WTC11 (cell line): ENCODE measurements around the gene SMPX. TPM values are rescaled to one million over a fixed set of nuclear protein-coding genes. Genes with fewer than 3 reads are reported as not detected.
A peak's percentile ranks its signal among the peaks of the same experiment; 100 is the strongest.

Experiments
- ATAC-seq: fragments of 200-7000 bp; cut with Tn5 transposase; 2 replicates; pipeline ENCODE4 v1.10.0; 2021; ENCODE audit warnings: mild to moderate bottlenecking, moderate library complexity
- CTCF ChIA-PET: fragments of 300-600 bp; sonication (Branson Sonifier 250); formaldehyde crosslinking; loops from one replicate; lab custom pipeline; 2021; ENCODE audit warnings: antibody characterized with exemption; lab: Charles Lee
- POLR2A ChIA-PET: fragments of 350-600 bp; sonication (Branson Sonifier 250); formaldehyde crosslinking; loops from one replicate; lab custom pipeline; 2021; ENCODE audit warnings: antibody characterized with exemption; lab: Charles Lee
- DNase-seq: peaks from one replicate; pipeline ENCODE4 v3.0.0; 2021; ENCODE audit warnings: low spot score
- H3K27ac Mint-ChIP-seq: 2 replicates; pipeline ENCODE4 v1.8.0; 2021; ENCODE audit warnings: mixed read lengths
- H3K27me3 Mint-ChIP-seq: 2 replicates; pipeline ENCODE4 v1.8.0; 2021; ENCODE audit warnings: low read depth, mild to moderate bottlenecking, moderate library complexity, mixed read lengths
- H3K36me3 Mint-ChIP-seq: 2 replicates; pipeline ENCODE4 v1.8.0; 2021; ENCODE audit warnings: mixed read lengths
- H3K4me1 Mint-ChIP-seq: 2 replicates; pipeline ENCODE4 v1.8.0; 2022; ENCODE audit warnings: mixed read lengths
- H3K4me3 Mint-ChIP-seq: 2 replicates; pipeline ENCODE4 v1.8.0; 2021; ENCODE audit warnings: mild to moderate bottlenecking, moderate library complexity, mixed read lengths
- H3K9me3 Mint-ChIP-seq: 2 replicates; pipeline ENCODE4 v1.8.0; 2021; ENCODE audit warnings: mixed read lengths
- CREM ChIP-seq: sonication (generic); formaldehyde crosslinking; IDR thresholded peaks from 2 replicates; pipeline ENCODE4 v1.8.1; 2022; ENCODE audit warnings: mild to moderate bottlenecking, missing genetic modification reagents, moderate library complexity
- EMX1 ChIP-seq: fragments of 250-450 bp; sonication (Bioruptor Pico); IDR thresholded peaks from 2 replicates; pipeline ENCODE4 v1.8.0; 2021; ENCODE audit warnings: mild to moderate bottlenecking
- FOXJ3 ChIP-seq: sonication (generic); formaldehyde crosslinking; IDR thresholded peaks from 2 replicates; pipeline ENCODE4 v1.9.0; 2021; ENCODE audit warnings: missing genetic modification reagents, mild to moderate bottlenecking, borderline replicate concordance
- NR2C2 ChIP-seq: sonication (generic); formaldehyde crosslinking; IDR thresholded peaks from 2 replicates; pipeline ENCODE4 v1.8.0; 2022; ENCODE audit warnings: mild to moderate bottlenecking, missing genetic modification reagents
- SP1 ChIP-seq: sonication (generic); formaldehyde crosslinking; conservative IDR thresholded peaks from 2 replicates; pipeline ENCODE4 v1.8.1; 2022; ENCODE audit warnings: missing genetic modification reagents
- ZNF317 ChIP-seq: sonication (generic); formaldehyde crosslinking; IDR thresholded peaks from 2 replicates; pipeline ENCODE4 v1.8.1; 2023; ENCODE audit warnings: low read depth, mild to moderate bottlenecking, moderate library complexity, missing genetic modification reagents, borderline replicate concordance
- total RNA-seq: library from RNA; stranded (reverse); gene quantifications from 3 replicates; pipeline ENCODE4 v1.2.3, GENCODE V29; 2021
- TF ChIP-seq, protein P1 (sequence below): fragments of 250-450 bp; sonication (Bioruptor Pico); conservative IDR thresholded peaks from 2 replicates; pipeline ENCODE4 v1.9.0; 2021; ENCODE audit warnings: mild to moderate bottlenecking
- TF ChIP-seq, protein P2 (sequence below): sonication (generic); formaldehyde crosslinking; IDR thresholded peaks from 2 replicates; pipeline ENCODE4 v1.8.1; 2023; ENCODE audit warnings: mild to moderate bottlenecking, moderate library complexity, missing genetic modification reagents
- TF ChIP-seq, protein P3 (sequence below): sonication (generic); formaldehyde crosslinking; IDR thresholded peaks from 2 replicates; pipeline ENCODE4 v1.8.0; 2023; ENCODE audit warnings: mild to moderate bottlenecking, missing genetic modification reagents
- TF ChIP-seq, protein P4 (sequence below): fragments of 250-450 bp; sonication (Bioruptor Pico); IDR thresholded peaks from 2 replicates; pipeline ENCODE4 v1.9.0; 2021; ENCODE audit warnings: mild to moderate bottlenecking
- TF ChIP-seq, protein P5 (sequence below): sonication (generic); formaldehyde crosslinking; IDR thresholded peaks from 2 replicates; pipeline ENCODE4 v1.8.0; 2022; ENCODE audit warnings: mild to moderate bottlenecking, missing genetic modification reagents
- TF ChIP-seq, protein P6 (sequence below): sonication (generic); formaldehyde crosslinking; IDR thresholded peaks from 2 replicates; pipeline ENCODE4 v1.8.0; 2022; ENCODE audit warnings: mild to moderate bottlenecking, missing genetic modification reagents
- TF ChIP-seq, protein P7 (sequence below): sonication (generic); formaldehyde crosslinking; IDR thresholded peaks from 2 replicates; pipeline ENCODE4 v1.8.0; 2022; ENCODE audit warnings: mild to moderate bottlenecking, missing genetic modification reagents
- TF ChIP-seq, protein P8 (sequence below): sonication (generic); formaldehyde crosslinking; IDR thresholded peaks from 2 replicates; pipeline ENCODE4 v1.8.0; 2023; ENCODE audit warnings: missing genetic modification reagents
- TF ChIP-seq, protein P9 (sequence below): fragments of 250-450 bp; sonication (Bioruptor Pico); IDR thresholded peaks from 2 replicates; pipeline ENCODE4 v1.9.0; 2021; ENCODE audit warnings: moderate library complexity, mild to moderate bottlenecking, inconsistent platforms, borderline replicate concordance

The SMPX gene
- total RNA-seq, 1 experiment from 2014 or later, result not detected

DNA sequence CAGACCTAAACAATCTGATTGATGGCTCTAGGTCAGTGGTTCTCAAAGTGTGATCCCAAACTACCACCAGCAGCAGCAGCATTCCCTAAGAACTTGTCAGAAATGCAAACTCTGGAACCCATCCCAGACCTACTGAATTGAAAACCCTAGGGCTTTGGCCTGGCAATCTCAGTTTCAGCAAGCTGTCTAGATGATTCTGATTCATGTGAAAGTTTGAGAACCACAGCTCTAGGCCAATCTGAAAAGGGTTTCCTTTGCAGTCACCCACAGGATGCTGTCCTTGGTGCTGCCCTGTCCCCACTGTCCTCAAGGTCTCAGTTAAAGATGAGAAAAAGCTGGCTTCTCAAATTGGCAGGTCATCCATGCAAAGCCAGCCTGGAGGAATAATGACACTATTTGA is 34.8 kb downstream of the SMPX start:
- POLR2A ChIA-PET, result no interaction called here
- no peak for TF ChIP-seq NR2C2 (CRISPR knock-in tag)
- no peak for TF ChIP-seq ZNF317 (CRISPR knock-in tag)
- TF ChIP-seq, protein P1, sequence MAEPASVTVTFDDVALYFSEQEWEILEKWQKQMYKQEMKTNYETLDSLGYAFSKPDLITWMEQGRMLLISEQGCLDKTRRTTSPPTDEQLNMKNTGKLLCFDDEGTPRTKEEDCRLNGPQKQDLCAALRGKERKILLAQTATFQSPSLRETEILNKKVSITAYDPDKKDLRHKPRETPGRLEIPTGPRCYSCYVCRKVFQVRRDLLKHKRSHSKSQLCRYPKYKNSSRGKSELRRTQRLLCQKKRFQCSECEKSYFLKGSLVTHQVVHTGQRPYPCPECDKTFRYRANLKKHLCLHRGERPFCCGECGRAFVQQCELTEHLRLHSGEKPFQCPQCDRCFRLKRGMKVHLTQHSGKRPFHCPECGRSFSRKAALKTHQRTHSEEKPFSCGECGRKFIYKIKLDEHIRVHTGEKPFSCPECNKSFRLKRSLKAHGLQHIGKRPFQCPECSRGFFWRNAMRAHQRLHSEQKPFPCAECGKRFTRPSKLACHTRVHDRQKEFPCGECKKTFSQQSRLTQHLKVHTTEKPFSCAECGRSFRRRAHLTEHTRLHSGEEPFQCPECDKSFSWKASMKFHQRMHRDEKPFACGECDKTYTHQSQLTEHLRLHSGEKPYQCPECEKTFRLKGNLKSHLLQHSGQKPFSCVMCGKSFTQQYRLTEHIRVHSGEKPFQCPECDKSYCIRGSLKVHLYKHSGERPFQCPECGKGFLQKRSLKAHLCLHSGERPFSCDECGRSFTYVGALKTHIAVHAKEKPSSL (CRISPR knock-in tag), result no peak
- TF ChIP-seq, protein P2, sequence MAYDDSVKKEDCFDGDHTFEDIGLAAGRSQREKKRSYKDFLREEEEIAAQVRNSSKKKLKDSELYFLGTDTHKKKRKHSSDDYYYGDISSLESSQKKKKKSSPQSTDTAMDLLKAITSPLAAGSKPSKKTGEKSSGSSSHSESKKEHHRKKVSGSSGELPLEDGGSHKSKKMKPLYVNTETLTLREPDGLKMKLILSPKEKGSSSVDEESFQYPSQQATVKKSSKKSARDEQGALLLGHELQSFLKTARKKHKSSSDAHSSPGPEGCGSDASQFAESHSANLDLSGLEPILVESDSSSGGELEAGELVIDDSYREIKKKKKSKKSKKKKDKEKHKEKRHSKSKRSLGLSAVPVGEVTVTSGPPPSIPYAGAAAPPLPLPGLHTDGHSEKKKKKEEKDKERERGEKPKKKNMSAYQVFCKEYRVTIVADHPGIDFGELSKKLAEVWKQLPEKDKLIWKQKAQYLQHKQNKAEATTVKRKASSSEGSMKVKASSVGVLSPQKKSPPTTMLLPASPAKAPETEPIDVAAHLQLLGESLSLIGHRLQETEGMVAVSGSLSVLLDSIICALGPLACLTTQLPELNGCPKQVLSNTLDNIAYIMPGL (CRISPR knock-in tag), result no peak
- TF ChIP-seq, protein P3, sequence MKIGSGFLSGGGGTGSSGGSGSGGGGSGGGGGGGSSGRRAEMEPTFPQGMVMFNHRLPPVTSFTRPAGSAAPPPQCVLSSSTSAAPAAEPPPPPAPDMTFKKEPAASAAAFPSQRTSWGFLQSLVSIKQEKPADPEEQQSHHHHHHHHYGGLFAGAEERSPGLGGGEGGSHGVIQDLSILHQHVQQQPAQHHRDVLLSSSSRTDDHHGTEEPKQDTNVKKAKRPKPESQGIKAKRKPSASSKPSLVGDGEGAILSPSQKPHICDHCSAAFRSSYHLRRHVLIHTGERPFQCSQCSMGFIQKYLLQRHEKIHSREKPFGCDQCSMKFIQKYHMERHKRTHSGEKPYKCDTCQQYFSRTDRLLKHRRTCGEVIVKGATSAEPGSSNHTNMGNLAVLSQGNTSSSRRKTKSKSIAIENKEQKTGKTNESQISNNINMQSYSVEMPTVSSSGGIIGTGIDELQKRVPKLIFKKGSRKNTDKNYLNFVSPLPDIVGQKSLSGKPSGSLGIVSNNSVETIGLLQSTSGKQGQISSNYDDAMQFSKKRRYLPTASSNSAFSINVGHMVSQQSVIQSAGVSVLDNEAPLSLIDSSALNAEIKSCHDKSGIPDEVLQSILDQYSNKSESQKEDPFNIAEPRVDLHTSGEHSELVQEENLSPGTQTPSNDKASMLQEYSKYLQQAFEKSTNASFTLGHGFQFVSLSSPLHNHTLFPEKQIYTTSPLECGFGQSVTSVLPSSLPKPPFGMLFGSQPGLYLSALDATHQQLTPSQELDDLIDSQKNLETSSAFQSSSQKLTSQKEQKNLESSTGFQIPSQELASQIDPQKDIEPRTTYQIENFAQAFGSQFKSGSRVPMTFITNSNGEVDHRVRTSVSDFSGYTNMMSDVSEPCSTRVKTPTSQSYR, result no peak
- TF ChIP-seq, protein P4, sequence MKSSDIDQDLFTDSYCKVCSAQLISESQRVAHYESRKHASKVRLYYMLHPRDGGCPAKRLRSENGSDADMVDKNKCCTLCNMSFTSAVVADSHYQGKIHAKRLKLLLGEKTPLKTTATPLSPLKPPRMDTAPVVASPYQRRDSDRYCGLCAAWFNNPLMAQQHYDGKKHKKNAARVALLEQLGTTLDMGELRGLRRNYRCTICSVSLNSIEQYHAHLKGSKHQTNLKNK (CRISPR knock-in tag), result no peak
- TF ChIP-seq, protein P5, sequence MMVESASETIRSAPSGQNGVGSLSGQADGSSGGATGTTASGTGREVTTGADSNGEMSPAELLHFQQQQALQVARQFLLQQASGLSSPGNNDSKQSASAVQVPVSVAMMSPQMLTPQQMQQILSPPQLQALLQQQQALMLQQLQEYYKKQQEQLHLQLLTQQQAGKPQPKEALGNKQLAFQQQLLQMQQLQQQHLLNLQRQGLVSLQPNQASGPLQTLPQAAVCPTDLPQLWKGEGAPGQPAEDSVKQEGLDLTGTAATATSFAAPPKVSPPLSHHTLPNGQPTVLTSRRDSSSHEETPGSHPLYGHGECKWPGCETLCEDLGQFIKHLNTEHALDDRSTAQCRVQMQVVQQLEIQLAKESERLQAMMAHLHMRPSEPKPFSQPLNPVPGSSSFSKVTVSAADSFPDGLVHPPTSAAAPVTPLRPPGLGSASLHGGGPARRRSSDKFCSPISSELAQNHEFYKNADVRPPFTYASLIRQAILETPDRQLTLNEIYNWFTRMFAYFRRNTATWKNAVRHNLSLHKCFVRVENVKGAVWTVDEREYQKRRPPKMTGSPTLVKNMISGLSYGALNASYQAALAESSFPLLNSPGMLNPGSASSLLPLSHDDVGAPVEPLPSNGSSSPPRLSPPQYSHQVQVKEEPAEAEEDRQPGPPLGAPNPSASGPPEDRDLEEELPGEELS (CRISPR knock-in tag), result no peak
- TF ChIP-seq, protein P6, sequence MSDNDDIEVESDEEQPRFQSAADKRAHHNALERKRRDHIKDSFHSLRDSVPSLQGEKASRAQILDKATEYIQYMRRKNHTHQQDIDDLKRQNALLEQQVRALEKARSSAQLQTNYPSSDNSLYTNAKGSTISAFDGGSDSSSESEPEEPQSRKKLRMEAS (CRISPR knock-in tag), result no peak
- TF ChIP-seq, protein P7, sequence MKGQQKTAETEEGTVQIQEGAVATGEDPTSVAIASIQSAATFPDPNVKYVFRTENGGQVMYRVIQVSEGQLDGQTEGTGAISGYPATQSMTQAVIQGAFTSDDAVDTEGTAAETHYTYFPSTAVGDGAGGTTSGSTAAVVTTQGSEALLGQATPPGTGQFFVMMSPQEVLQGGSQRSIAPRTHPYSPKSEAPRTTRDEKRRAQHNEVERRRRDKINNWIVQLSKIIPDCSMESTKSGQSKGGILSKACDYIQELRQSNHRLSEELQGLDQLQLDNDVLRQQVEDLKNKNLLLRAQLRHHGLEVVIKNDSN (CRISPR knock-in tag), result no peak
- TF ChIP-seq FOXJ3 (CRISPR knock-in tag), result no peak
- no peak for TF ChIP-seq EMX1 (CRISPR knock-in tag)
- TF ChIP-seq, protein P8, sequence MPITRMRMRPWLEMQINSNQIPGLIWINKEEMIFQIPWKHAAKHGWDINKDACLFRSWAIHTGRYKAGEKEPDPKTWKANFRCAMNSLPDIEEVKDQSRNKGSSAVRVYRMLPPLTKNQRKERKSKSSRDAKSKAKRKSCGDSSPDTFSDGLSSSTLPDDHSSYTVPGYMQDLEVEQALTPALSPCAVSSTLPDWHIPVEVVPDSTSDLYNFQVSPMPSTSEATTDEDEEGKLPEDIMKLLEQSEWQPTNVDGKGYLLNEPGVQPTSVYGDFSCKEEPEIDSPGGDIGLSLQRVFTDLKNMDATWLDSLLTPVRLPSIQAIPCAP (CRISPR knock-in tag), result no peak
- TF ChIP-seq CREM, result no peak
- TF ChIP-seq, protein P9, sequence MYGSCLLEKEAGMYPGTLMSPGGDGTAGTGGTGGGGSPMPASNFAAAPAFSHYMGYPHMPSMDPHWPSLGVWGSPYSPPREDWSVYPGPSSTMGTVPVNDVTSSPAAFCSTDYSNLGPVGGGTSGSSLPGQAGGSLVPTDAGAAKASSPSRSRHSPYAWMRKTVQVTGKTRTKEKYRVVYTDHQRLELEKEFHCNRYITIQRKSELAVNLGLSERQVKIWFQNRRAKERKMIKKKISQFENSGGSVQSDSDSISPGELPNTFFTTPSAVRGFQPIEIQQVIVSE (CRISPR knock-in tag), result no peak
- no peak for TF ChIP-seq SP1 (CRISPR knock-in tag)
- Mint-ChIP-seq H3K9me3 (no peaks in the 10 kb centered on the region), H3K4me1 (peaks cover under 1% of the 10 kb centered on the region; the same call in 1 of the 2 replicates), H3K4me3 (no peak overlapping the region), H3K27ac (no peak overlapping the region), H3K36me3 (no peaks in the 10 kb centered on the region), H3K27me3 (no peaks in the 10 kb centered on the region)
- CTCF ChIA-PET, result no interaction called here
- ATAC-seq (peak; percentile 64), DNase-seq (no peak)
